H1 (cell line): ENCODE data around the gene UCHL1. TPM values are rescaled to one million over a fixed set of nuclear protein-coding genes. Genes with fewer than 3 reads are reported as not detected.

Source experiments
- ATF2 ChIP-seq: IDR thresholded peaks from 2 replicates; pipeline ENCODE4 v1.6.1; 2012; ENCODE audit warnings: low read length, inconsistent platforms
- EZH2 ChIP-seq: fragments of 200-600 bp; sonication (generic); IDR thresholded peaks from 2 replicates; pipeline ENCODE4 v1.7.1; 2012; ENCODE audit warnings: low read depth, mild to moderate bottlenecking, moderate library complexity, low read length, inconsistent platforms; ENCODE audit not compliant: severe bottlenecking
- FOSL1 ChIP-seq: IDR thresholded peaks from 2 replicates; pipeline ENCODE4 v1.6.1; 2011; ENCODE audit warnings: mild to moderate bottlenecking, low read depth, low read length, moderate library complexity; ENCODE audit not compliant: insufficient read depth
- GABPA ChIP-seq: IDR thresholded peaks from 2 replicates; pipeline ENCODE4 v1.6.1; 2011; ENCODE audit warnings: mild to moderate bottlenecking, low read length, moderate library complexity, borderline replicate concordance; ENCODE audit not compliant: insufficient read depth
- JUND ChIP-seq: IDR thresholded peaks from 2 replicates; pipeline ENCODE4 v1.6.1; 2011; ENCODE audit warnings: mild to moderate bottlenecking, improper control_type of control experiment, low read length
- MAFK ChIP-seq: IDR thresholded peaks from 2 replicates; pipeline ENCODE4 v1.6.1; 2012; ENCODE audit warnings: low read depth, mild to moderate bottlenecking, improper control_type of control experiment, low read length
- SAP30 ChIP-seq: fragments of 300-600 bp; sonication (generic); IDR thresholded peaks from 2 replicates; pipeline ENCODE4 v1.7.1; 2012; ENCODE audit warnings: low read length, moderate library complexity, mild to moderate bottlenecking, inconsistent platforms; ENCODE audit not compliant: insufficient read depth, insufficient replicate concordance
- SIRT6 ChIP-seq: IDR thresholded peaks from one replicate; pipeline ENCODE4 v1.7.1; 2012; ENCODE audit warnings: low read length, inconsistent platforms
- USF2 ChIP-seq: IDR thresholded peaks from 2 replicates; pipeline ENCODE4 v1.6.1; 2011; ENCODE audit warnings: low read length, improper control_type of control experiment
- polyA plus RNA-seq, 7 experiments: library from polyadenylated mRNA; depleted of rRNA in 3 of 7; stranded (reverse) in 5 of 7; unstranded in 2 of 7; fragments of >200 nt in 5 of 7; fragments of 200-250 nt in 2 of 7; gene quantifications; 1 replicate in 5 of 7; 2 replicates in 1 of 7; 4 replicates in 1 of 7; pipeline versions ENCODE4 v1.2.1 to v1.2.3, GENCODE V29; 2011 to 2013; ENCODE audit warnings: missing spikeins in 2 of 7, mixed read lengths in 2 of 7
- total RNA-seq: library from RNA; stranded (reverse); fragmentation: NEBNext Ultra II Directional; extraction: Animal tissue kit (Norgen Biotek cat#: 25700); gene quantifications from 2 replicates; pipeline ENCODE4 v1.2.1, GENCODE V29; 2021

The UCHL1 gene
- total and polyA plus RNA-seq, 2 of the 8 experiments (the other 6 are each of a cell fraction or from before 2014, with no cell fraction given): 781 to 1,717 TPM

DNA sequence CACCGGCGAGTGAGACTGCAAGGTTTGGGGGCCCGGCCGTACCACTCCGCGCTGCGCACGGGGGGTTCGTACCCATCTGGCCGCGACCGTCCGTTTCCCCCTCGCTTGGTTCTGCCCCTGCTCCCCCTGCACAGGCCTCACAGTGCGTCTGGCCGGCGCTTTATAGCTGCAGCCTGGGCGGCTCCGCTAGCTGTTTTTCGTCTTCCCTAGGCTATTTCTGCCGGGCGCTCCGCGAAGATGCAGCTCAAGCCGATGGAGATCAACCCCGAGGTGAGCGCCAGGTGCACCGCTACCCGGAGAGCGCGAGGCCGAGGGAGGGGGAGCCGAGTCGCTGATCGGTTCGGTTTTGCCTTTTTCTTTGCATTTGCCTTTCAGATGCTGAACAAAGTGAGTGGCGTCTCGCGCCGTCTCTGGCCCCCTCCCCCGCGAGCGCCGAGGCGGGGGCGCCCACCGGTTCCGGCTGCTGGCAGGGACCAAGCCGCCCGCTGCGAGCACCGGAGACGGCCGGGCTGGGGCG, at the start of gene UCHL1 (continued):
- no peak for TF ChIP-seq SAP30
- no peak for TF ChIP-seq FOSL1
- TF ChIP-seq SIRT6: no peak
- TF ChIP-seq MAFK: no peak
- TF ChIP-seq EZH2: no peak
- peak; percentile 99 for TF ChIP-seq JUND
- TF ChIP-seq ATF2: 0 out of 2 replicates have a peak, but pooled peaks have one; percentile 6
- TF ChIP-seq USF2: no peak
- TF ChIP-seq GABPA: no peak
